ENCODE results near the gene UGCG.
"Not testable (repeated sequence)": the region's sequence is repeated elsewhere in the genome, so short reads cannot be mapped to it uniquely, and the experiment has no call there.

Gene UGCG

DNA sequence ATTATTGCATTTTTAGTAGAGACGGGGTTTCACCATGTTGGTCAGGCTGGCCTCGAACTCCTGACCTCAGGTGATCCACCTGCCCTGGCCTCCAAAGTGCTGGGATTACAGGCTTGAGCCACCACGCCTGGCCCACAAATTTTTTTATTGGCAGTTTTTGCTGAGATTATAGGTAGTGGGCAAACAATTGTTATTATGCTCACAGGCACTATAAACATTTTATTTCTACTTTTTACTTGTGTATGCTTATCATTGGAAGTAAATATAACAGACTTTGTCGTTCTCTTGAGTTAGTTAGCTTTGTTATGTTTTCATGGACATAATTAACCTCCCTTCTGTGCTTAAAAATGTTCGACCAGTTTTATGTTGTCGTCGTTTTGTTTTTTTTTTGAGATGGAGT lies 23.9 kb downstream of the UGCG start:
- no peak for DNase-seq (ENCODE audit: low read depth in 2 of 2)

DNA sequence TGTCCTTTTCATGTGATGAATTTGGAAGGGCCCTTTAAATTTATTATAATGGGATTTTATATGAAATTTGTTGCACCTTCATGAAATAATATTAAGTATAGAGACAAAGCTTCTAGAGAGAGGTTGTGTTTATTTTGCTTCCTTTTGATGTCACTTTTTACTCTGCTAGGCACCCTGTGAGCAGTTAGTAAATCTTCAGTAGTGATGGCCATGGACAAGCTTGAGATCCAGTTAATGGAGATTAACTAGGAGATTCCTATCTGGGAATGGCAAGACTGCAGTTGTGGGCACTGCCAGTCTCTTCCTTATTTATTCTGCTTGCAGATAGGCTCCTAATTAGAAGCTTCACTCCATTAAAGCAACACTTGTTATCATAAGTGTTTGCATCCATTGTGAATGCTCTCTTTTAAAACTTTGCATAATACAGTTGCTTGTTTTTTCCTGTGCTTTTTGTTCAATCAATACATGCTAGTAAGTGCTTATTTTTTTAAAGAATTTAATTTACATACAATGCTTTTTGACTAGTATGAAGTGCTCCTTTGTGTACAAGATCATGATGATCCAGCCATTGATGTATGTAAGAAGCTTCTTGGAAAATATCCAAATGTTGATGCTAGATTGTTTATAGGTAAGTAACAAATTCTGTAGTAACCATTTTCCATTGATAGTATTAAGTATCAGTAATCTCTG lies 25.9 kb downstream of the UGCG start:
- DNase-seq (ENCODE audit: low read depth in 2 of 2): no peak

DNA sequence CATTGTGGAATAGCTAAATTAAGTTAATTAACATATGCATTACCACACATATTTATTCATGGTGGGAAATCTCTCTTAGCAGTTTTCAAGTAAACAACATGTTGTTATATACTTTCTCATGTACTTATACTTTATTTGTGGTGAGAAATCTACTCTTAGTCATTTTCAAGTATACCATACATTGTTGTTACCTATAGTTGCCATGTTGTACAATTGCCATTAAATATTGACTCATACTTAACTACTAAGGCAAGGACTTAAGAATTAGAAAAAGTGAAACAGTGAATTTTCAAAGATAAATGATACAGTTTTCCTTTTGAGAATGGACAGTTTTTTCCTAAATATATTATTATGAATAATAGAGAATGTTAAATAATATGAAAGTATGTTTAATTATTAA lies 27.7 kb downstream of the UGCG start:
- no peak for DNase-seq (ENCODE audit: low read depth in 2 of 2)

DNA sequence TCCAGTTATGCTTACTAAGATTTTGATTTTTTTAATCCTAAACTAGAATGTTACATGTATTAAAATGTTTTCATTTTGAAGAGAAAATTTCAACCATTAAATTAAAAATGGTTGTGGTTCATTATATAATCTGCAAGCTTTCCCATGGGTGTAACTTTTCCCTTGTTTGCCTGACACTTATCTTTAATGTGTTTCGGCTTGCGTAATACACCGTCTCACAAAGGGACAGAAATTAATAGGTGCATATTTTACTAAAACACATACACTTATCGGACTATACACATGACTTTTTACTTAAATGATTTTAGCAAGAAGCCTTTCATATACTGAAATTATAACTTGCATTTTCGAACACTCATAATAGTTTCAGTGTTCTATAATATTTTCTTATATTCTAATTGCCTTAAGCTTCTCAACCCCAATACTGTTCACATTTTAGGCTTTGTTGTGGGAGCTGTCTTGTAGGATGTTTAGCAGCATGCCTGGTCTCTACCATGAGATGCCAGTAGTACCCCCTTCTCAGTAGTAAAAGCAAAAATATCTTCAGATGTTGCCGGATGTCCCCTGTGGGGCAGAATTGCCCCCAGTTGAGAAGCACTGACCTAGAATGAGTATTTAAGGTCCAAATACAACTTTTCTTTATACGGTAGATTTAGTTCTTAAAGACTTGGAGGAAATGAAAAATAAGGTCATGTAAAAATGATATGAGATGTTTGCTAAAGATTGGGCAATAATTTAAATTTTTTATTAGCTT lies 28.6 kb downstream of the UGCG start:
- DNase-seq (ENCODE audit: low read depth in 2 of 2): no peak

DNA sequence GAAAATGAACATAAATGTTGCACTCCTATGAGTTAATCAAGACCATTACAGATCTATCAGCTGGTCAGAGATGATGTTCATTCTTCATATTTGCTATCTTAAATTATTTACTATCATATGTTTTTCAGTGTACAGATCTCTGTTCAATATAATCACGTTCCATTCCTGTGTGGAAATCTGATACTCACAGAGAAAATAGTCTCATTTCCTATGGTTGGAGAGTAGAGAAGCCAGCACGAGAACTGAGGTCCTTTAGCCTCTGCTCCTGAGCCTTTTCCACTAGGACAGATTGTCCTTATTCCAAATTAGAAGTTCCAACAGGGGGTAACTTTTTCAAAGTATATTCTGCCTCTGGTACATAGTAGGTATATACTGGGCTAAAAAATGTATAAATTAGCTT lies 29.2 kb downstream of the UGCG start:
- no peak for DNase-seq (ENCODE audit: low read depth in 2 of 2)

DNA sequence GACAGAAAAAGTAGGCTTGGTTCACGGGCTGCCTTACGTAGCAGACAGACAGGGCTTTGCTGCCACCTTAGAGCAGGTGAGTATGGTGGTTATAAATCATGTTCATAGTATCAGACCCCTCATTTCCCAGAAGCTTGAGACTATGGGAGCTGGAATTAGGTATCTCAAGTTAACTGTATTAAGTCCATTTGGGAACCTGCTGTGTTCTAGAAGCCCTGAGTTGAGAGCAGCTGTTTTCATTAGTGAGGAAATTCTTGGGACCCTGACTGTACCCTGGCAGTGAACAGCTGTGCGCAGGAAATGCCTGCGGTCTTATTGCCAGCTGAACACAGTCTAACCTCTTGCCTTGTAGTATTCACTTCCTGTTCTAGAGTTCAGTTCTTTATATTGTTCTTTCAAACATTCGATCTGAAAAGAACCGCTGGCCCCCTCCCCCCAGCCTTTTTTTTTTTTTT lies 29.8 kb downstream of the UGCG start:
- peak; percentile 46 to 47 for DNase-seq (ENCODE audit: low read depth in 2 of 2)

DNA sequence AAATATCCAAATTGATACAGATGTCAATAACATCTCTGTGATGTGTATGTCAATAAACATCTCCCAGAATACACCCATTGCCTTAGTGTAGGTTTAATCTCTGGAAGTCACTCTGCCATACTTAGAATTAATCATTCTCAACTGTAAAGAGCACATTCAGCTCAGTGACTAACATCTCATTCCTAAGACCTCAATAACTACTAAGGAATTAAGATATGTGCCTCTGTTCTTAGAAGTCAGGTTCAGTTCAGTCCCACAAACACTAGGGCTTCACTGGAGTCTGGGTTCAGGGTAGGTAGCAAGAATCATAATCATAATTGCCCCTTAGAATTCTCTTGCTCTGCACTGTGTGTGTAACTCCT lies 31.7 kb downstream of the UGCG start:
- no peak for DNase-seq (ENCODE audit: low read depth in 2 of 2)

DNA sequence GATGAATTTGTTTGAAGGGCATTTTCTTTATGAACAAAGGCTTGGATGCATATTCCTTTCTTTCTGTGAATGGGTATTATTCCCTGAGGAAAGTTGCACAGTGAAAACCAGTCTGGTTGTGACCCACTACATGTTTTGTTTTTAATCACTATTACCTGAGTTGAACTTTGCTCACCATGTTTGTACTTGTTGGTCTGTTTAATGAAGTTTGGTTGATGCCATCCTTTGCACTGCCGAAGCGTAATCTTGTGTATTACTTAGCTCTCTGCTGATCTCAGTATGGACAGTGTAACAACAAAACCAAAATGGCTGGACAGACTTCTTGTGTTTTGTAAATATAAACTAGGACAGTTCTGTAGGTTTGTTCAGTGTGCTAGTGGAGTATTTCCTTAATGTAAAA lies 38.1 kb downstream of the UGCG start:
- DNase-seq (ENCODE audit: low read depth in 2 of 2): no peak

DNA sequence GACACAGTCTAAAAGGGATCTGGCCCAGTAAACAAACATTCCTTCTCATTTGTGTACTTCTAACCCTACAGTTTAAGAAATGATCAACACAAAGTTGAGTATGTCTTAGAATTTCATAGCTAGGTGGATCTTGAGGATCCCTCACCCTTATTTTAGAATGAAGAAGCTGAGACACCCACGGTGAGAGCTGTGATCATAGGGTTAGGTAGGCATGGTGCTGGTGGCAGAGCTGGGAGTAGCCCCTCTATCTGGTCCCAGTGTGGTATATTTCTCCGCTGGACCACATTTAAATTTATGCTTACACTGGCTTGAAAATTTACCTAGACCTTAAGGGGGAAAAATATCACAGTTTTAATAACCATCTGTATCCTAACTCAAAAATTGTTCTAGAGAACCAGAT lies 39.8 kb downstream of the UGCG start:
- DNase-seq (ENCODE audit: low read depth in 2 of 2): no peak

DNA sequence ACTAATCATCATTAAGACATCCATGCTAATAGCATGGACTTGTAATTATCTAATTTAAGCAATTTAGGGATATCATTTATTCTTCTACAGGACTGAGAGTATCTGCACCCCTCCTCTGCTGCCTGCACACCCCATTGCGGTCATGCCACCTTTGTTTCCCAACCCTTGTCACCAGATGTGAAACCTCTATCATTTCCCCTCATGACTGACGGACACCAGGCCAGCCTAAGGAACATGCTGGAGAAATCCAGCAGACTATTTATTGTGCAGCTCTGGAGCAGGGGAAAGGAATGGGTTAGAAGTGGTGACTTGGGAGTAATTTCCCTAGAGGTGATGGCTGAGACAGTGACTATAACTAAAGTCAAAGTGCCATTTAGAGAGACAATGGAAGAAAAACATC lies 40.7 kb downstream of the UGCG start:
- no peak for DNase-seq (ENCODE audit: low read depth in 2 of 2)

DNA sequence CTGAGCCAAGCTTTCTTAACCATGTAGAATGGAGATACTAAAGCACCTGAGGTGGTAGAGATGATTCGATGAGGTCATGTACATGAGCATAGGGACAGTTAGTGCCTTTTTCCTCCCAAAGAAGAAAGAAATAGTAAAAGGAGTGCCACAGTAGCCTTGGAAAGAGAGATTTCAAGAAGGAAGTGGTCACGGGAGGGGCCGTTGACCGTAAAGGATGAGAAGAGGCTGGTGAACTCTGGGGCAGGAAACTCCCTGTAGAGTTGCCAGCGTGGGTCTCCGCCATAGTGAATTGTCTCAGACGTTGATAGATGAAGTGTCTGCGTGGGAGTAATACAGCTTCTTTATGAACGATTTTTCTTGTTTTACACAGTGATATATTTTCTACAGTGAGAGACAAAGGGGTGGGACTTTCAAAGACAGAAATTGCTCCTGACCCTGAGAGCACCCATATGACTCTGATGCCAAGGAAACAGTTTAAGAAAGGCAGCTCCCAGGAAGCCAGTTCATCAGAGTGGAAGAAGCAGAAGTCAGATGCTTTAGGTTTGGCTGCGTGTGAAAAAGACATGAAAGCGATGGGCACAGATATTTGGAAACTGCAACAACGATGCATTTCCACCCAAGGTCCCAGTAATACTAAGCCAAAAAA lies 41.3 kb downstream of the UGCG start:
- DNase-seq (ENCODE audit: low read depth in 2 of 2): peak; percentile 28 to 38

DNA sequence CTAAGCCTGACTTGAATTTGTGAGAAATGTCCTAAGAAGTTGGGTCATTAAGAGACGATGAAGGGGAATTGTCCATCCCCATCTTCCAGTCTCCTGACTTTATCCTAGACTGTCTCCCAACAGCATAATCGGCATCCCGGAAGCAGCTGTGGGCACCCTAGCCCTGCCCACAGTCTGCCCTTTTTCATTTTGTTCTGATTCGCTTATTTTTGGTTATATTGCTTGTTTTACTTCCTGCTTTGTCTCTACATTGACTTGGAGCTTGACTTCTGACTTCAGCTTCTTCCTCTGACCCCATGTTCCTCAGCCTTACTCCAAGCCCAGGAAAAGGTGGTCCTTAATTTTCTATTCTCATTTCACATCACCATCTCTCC lies 41.8 kb downstream of the UGCG start:
- no peak for DNase-seq (ENCODE audit: low read depth in 2 of 2)

DNA sequence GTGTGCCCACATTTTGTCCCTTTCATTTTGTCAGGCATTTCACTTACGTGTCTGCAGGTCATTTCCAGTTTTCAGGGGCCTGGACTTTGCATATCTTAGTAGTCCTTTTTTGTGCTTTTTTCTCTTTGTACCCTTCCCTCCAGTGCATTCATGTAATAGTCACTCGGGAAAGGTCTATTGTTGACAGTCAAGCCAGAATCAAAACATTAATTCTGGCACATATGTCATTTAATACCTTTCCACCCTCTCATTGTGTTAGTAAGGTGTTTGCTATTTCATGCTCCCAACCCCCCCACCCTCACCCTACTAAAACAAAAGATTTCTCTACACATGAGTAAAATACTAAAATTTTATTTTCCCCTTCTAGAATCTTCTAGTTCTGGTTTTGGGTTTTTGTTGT lies 42.7 kb downstream of the UGCG start:
- no peak for DNase-seq (ENCODE audit: low read depth in 2 of 2)

DNA sequence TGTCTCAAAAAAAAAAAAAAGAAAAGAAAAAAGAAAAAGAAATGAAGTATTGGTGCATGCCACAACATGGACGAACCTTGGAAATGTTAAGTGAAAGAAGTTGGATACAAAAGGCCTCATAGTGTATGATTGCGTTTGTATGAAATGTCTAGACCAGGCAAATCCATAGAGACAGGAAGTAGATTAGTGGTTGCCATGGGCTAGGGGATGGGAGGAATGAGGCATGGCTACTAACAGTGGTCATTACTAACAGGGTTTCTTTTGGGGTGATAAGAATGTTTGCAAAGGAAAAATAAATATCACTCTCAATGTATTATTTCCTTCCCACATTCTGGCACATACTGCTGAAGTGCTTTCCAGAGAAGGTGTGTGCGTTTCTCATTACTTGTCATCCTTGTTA lies 44.1 kb downstream of the UGCG start:
- DNase-seq (ENCODE audit: low read depth in 2 of 2): no peak

DNA sequence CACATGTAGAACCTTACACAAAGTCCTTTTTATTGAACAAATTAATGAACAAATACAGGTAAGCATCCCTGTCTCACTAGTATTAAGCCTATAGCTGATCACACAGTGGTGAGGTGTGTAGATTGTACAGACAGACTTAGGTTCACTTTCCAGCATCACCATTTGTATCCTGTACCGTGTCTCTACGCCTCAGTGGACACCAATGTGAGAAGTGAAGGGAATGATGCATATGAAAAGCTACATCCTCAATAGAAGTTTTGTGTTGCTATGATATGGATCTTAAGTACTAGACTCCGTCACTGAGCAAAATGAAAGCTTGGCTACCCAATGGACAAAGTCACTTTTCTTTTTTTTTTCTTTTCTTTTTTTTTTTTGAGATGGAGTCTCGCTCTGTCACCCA lies 46.6 kb downstream of the UGCG start:
- DNase-seq (ENCODE audit: low read depth in 2 of 2): no peak

DNA sequence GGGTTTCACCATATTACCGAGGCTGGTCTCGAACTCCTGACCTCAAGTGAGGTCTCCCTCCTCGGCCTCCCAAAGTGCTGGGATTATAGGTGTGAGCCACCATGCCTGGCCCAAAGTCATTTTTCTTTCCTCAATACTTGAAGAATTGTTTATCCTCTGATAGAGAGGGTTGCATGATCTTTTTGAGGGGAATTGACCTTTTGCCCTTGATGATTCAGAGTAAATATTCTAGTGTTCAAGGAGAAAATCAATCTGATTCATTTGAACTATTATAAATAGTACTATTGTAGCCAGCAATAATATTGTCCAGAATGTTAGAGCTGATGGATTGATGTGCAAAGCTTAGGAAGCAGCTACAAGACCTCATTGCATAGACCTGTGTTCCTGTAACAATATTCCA lies 47.1 kb downstream of the UGCG start:
- DNase-seq (ENCODE audit: low read depth in 2 of 2): no peak

DNA sequence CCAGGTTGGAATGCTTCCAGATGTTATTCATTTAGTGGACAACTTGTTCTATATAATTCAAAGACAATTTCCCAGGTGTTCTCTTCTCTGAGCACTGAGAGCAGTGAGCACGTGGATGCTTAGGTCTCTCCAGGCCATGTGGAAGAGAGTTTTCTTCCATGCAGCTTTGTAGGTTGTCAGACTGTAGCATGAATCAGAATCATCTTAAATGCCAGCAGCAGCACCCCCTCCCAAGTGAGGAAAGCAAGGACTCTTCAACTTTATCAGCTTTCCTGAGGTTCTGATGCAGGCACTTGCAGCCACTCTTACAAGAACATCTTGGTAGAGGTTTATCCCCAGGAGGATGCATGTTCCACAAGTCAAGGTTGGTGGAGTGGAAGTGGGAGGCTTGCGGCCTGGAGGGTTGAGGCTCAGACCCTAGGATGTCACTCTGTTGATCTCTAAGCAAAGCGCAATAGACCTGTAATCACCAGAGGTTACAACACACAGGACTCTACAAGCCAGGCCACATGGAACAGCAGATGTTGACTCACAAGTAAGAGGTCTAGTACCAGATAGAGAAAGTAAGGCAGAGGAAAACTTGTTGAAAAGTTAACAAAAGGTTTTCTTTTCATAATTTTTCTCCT lies 47.7 kb downstream of the UGCG start:
- DNase-seq (ENCODE audit: low read depth in 2 of 2): no peak

DNA sequence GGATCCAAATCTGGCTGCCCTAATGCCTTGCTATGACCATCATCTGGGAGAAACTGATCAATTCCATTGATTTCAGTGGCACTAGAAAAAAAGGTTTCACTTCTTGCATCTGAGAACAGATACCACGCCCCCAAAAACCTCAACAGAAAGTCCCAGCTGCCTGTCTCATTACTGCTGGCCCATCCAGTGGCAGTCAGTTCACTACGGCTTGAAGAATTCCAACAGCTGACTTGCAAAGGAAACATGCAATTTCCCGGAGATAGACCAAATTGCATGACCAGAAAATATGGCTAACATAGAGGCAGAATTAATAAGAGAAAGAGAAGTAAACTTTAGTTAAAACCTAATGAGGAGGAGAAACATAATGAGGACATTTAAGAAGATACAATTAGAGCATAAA lies 48.6 kb downstream of the UGCG start:
- peak in 1 of 2 donors; percentile 9 for DNase-seq (ENCODE audit: low read depth in 2 of 2)

DNA sequence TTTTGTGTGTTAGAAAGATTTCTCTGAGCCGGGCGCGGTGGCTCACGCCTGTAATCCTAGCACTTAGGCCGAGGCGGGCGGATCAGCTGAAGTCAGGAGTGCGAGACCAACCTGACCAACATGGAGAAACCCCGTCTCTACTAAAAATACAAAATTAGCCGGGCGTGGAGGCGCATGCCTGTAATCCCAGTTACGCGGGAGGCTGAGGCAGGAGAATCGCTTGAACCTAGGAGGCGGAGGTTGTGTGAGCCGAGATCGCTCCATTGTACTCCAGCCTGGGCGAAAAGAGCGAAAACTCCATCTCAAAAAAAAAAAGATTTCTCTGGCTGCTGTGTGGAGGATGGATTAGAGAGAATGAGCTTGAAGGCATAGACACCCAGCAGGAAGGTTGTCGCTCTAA lies 51.5 kb downstream of the UGCG start:
- not testable (repeated sequence) for DNase-seq (ENCODE audit: low read depth in 2 of 2)

DNA sequence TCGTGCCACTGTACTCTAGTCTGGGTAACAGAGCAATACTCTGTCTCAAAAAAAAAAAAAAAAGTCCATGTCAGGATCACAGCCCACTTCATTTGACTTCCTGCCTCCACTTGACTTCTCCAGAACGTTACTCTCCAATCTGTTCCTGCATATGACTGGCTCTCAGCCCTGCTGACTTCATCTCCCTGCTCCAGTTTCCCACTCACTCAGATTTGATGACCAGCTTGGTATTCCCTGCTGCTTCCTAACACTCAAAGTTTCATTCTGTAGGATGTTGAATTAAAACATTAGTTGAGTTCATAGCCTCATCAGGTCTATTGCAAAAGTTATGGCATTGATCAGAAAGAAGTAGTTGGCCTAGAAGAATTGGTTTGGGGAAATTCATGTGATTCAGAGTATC lies 52.3 kb downstream of the UGCG start:
- DNase-seq (ENCODE audit: low read depth in 2 of 2): no peak

DNA sequence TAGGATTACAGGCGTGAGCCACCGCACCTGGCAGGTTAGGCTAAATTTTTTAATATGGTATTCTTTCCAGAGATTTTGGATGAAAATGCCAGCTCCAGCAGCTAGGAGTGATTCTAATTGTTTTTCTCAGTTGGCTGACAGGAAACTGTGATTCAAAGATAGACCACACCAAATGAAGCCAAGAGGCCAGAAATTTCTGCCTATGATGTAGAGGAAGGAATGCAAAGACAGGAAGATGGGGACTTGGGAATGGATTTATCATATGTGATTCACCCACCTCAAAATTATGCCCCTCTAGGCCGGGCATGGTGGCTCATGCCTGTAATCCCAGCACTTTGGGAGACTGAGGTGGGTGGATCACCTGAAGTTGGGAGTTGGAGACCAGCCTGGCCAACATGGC lies 53.3 kb downstream of the UGCG start:
- DNase-seq (ENCODE audit: low read depth in 2 of 2): no peak

DNA sequence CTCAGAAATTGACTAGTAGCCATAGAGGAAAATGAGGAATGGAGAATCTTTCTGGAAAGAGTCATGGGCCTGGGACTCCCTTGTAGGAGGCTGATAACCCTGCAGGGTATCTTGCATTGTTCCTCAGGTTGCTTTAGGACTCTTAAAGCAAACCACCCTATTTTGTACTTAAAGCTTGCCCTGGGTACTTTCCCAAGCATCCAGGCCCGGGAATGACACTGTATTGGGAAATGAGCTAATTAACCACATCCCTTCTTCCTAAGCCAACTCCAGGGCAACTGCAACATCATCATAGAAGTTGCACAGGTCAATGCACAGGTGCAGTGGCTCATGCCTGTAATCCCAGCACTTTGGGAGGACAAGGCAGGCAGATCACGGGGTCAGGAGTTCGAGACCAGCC lies 55.9 kb downstream of the UGCG start:
- no peak for DNase-seq (ENCODE audit: low read depth in 2 of 2)

DNA sequence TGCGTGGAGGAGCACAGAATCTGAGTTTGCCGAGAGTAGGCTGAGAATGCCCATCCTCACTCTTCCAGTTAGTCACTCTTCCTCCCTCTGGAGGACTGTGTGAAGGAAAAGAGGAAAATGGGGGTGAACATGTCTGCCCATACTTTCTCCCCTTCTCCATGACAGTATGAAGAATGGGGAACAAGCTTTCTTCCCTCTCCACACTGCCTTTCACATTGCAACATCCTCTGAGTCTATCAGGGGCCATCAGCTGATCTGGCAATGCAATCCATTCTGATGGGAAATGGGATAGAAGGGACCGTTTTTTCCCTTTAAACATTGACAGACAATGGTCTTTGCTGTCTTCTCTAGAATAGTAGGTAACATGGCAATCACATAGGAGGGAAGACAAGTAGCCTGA lies 56.8 kb downstream of the UGCG start:
- DNase-seq (ENCODE audit: low read depth in 2 of 2): no peak

Measured in stimulated activated CD8-positive, alpha-beta memory T cell treated with anti-CD3 and anti-CD28 coated beads, Interleukin-7, amount 100 ng/mL, for 4 hours (primary cell).